GM12878 (cell line): ENCODE results near the gene ATP2A3. TPM values are rescaled to one million over a fixed set of nuclear protein-coding genes. Genes with fewer than 3 reads are reported as not detected.

ENCODE experiments used
- ATF7 ChIP-seq: fragments of 450-650 bp; IDR thresholded peaks from 2 replicates; pipeline ENCODE4 v1.6.1; 2016; ENCODE audit warnings: low read depth, mild to moderate bottlenecking
- CBFB ChIP-seq: IDR thresholded peaks from 2 replicates; pipeline ENCODE4 v1.6.1; 2016; ENCODE audit warnings: antibody characterized with exemption, low read depth
- CBX5 ChIP-seq: sonication (generic); IDR thresholded peaks from 2 replicates; pipeline ENCODE4 v1.6.1; 2016; ENCODE audit warnings: low read depth, moderate library complexity, mild to moderate bottlenecking, inconsistent platforms
- CEBPZ ChIP-seq: fragments of 150-350 bp; IDR thresholded peaks from 2 replicates; pipeline ENCODE4 v1.6.1; 2016; ENCODE audit warnings: low read depth, low read length
- CHD1 ChIP-seq: IDR thresholded peaks from 2 replicates; pipeline ENCODE4 v1.6.1; 2012; ENCODE audit warnings: low read depth, low read length, improper control_type of control experiment
- CREB1 ChIP-seq: IDR thresholded peaks from 2 replicates; pipeline ENCODE4 v1.6.1; 2012; ENCODE audit warnings: low read depth, mild to moderate bottlenecking, inconsistent platforms
- DPF2 ChIP-seq: fragments of 450-650 bp; IDR thresholded peaks from 2 replicates; pipeline ENCODE4 v1.6.1; 2017; ENCODE audit warnings: mild to moderate bottlenecking
- FOXM1 ChIP-seq: IDR thresholded peaks from 2 replicates; pipeline ENCODE4 v1.6.1; 2012; ENCODE audit warnings: low read depth, mild to moderate bottlenecking, inconsistent platforms, low read length, moderate library complexity
- GATAD2B ChIP-seq: fragments of 450-650 bp; conservative IDR thresholded peaks from 2 replicates; pipeline ENCODE4 v1.6.1; 2017; ENCODE audit warnings: low read depth, mild to moderate bottlenecking, moderate library complexity
- MAX ChIP-seq: IDR thresholded peaks from 2 replicates; pipeline ENCODE4 v1.6.1; 2012; ENCODE audit warnings: low read depth, low read length, improper control_type of control experiment
- MTA3 ChIP-seq: IDR thresholded peaks from 2 replicates; pipeline ENCODE4 v1.6.1; 2012; ENCODE audit warnings: low read length, inconsistent platforms, borderline replicate concordance
- NR2C2 ChIP-seq: IDR thresholded peaks from 2 replicates; pipeline ENCODE4 v1.6.1; 2011; ENCODE audit warnings: borderline replicate concordance, low read depth; ENCODE audit not compliant: control insufficient read depth, insufficient read length
- NRF1 ChIP-seq: conservative IDR thresholded peaks from 2 replicates; pipeline ENCODE4 v1.6.1; 2011; ENCODE audit warnings: mild to moderate bottlenecking, low read depth, low read length, improper control_type of control experiment
- PAX8 ChIP-seq: fragments of 450-650 bp; IDR thresholded peaks from 2 replicates; pipeline ENCODE4 v1.6.1; 2017; ENCODE audit warnings: mild to moderate bottlenecking, moderate library complexity
- POLR2A ChIP-seq: IDR thresholded peaks from 2 replicates; pipeline ENCODE4 v1.6.1; 2011; ENCODE audit warnings: low read depth, mild to moderate bottlenecking, low read length
- RBBP5 ChIP-seq: fragments of 200-600 bp; sonication (generic); conservative IDR thresholded peaks from 2 replicates; pipeline ENCODE4 v1.6.1; 2016
- RELA ChIP-seq: fragments of 450-650 bp; IDR thresholded peaks from 2 replicates; pipeline ENCODE4 v1.8.0; 2014; ENCODE audit warnings: borderline replicate concordance; ENCODE audit not compliant: partially characterized antibody
- SUZ12 ChIP-seq: fragments of 200-600 bp; sonication (generic); IDR thresholded peaks from one replicate; pipeline ENCODE4 v1.6.1; 2018; ENCODE audit warnings: antibody characterized with exemption, mild to moderate bottlenecking; ENCODE audit not compliant: unreplicated experiment
- TAF1 ChIP-seq: IDR thresholded peaks from 2 replicates; pipeline ENCODE4 v1.6.1; 2011; ENCODE audit warnings: mild to moderate bottlenecking, low read depth, low read length, borderline replicate concordance
- TARDBP ChIP-seq: IDR thresholded peaks from 2 replicates; pipeline ENCODE4 v1.6.1; 2016; ENCODE audit warnings: borderline replicate concordance
- ZBTB40 ChIP-seq: fragments of 450-650 bp; IDR thresholded peaks from 2 replicates; pipeline ENCODE4 v1.6.1; 2016; ENCODE audit warnings: mild to moderate bottlenecking, moderate library complexity, borderline replicate concordance
- polyA plus RNA-seq, 11 experiments: library from polyadenylated mRNA; depleted of rRNA in 4 of 11; unstranded in 6 of 11; stranded (reverse) in 5 of 11; fragments of >200 nt; fragmentation: Nextera tagmentation in 4 of 11; fragmentation: Illumina TruSeq in 1 of 11; extraction: Ambion mirVana in 4 of 11; extraction: Trizol in 1 of 11; gene quantifications; 1 replicate in 1 of 11; 2 replicates in 10 of 11; pipeline versions ENCODE4 v1.2.1 to v1.2.3, GENCODE V29; 2011 to 2016; ENCODE audit warnings: inconsistent platforms in 2 of 11, missing spikeins in 2 of 11, low read depth in 1 of 11
- total RNA-seq, 4 experiments: library from RNA; depleted of rRNA in 3 of 4; stranded (reverse); fragments of >200 nt in 3 of 4; fragmentation: Illumina TruSeq in 1 of 4; extraction: Trizol in 1 of 4; gene quantifications; 2 replicates each; pipeline versions ENCODE4 v1.2.1 to v1.2.3, GENCODE V29; 2013 to 2021

Gene ATP2A3
- total and polyA plus RNA-seq, 10 of the 15 experiments (the other 5 are each of a cell fraction or from before 2014, with no cell fraction given): 1.0 to 99.2 (median 37.9) TPM

GRCh38 chr17:3911271-3912053 is 52.8 kb downstream of the ATP2A3 start (continued):
- TF ChIP-seq SUZ12: no peak
- TF ChIP-seq NR2C2: no peak
- TF ChIP-seq CBX5: no peak
- TF ChIP-seq CHD1: no peak
- TF ChIP-seq MTA3: no peak; the same call in 1 of the 2 replicates
- peak; percentile 39; the same call in 1 of the 2 replicates for TF ChIP-seq POLR2A
- TF ChIP-seq ATF7: peak; percentile 99
- TF ChIP-seq PAX8: no peak
- no peak for TF ChIP-seq TAF1
- TF ChIP-seq GATAD2B: 0 out of 2 replicates have a peak, but pooled peaks have one; percentile 45
- 0 out of 2 replicates have a peak, but pooled peaks have one; percentile 21 for TF ChIP-seq CBFB
- no peak for TF ChIP-seq RELA
- no peak for TF ChIP-seq ZBTB40
- 0 out of 2 replicates have a peak, but pooled peaks have one; percentile 46 for TF ChIP-seq DPF2
- TF ChIP-seq RBBP5: no peak
- TF ChIP-seq MAX: no peak
- TF ChIP-seq CREB1: peak; percentile 94
- TF ChIP-seq CEBPZ: no peak
- TF ChIP-seq FOXM1: no peak
- TF ChIP-seq NRF1: 0 out of 2 replicates have a peak, but pooled peaks have one; percentile 5
- no peak for TF ChIP-seq TARDBP
